Activated CD8-positive, alpha-beta memory T cell treated with anti-CD3 and anti-CD28 coated beads, Interleukin-2, amount 50 U/mL, for 4 hours (primary cell): Measurements from ENCODE around the gene IL19.

ENCODE experiments used
- DNase-seq: peaks from one replicate; pipeline ENCODE4 v3.0.0-alpha.2; 2020

IL19 gene

DNA sequence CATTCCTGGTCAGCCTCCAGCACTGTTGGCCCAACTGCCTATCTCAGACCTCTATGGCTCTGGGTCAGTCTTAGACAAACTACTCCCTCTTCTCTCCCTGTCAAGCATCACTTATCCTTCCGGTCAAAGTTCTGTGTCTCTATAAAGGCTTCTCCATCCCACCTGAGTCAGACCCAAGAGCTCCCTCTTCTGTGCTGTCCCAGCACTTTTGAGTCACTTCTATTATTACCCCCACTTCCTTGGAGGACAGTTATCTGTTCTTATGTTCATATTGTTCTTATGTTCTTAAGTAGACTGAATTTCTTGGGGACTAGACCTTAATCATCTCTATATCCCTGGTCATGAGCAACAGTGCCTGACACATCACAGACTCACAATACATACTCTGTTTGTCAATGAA, 30.9 kb downstream of the IL19 start:
- no peak for DNase-seq

DNA sequence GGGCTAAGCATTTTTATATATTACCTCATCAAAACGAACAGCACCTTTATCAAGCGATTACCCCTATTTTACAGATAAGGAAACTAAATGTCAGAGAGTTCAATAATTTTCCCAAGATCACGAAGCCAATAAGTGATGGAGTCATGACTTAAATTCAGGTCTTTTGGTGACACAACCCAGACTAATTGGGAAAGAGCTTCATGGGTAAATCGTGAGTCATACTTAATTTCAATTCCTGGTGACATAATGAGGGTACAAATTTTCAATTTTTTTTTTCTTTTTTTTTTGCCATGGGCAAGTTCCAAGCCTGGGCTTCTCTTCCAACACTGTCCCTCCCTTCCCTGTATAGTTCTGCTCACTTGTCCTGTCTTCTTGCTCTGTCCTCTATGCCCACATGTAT, 31.8 kb downstream of the IL19 start:
- no peak for DNase-seq

DNA sequence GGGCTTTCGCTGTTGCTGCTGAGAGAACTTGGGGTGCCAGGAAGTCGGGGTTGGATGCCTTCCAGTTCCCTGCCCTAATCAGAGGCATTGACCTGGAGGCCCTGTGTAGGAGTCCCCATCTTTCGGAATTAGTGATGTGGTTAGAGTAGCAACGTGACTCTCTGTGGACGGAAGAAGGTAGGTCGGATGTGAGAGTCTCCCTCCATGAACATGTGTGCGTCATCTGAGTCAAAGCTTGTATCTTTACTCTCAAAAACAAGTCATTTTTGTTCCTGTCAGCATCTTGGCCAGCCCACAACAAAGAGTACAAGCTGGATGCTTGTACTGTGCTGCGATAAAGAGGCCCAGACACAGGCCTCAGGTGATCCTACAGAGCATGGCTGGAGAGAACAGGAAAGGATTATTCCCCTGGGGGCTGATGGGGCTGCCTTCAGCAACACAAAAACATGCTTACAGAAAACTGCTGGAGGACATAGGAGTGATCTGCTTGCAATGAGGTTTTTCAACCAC, 32.7 kb downstream of the IL19 start:
- DNase-seq, result peak; percentile 64

DNA sequence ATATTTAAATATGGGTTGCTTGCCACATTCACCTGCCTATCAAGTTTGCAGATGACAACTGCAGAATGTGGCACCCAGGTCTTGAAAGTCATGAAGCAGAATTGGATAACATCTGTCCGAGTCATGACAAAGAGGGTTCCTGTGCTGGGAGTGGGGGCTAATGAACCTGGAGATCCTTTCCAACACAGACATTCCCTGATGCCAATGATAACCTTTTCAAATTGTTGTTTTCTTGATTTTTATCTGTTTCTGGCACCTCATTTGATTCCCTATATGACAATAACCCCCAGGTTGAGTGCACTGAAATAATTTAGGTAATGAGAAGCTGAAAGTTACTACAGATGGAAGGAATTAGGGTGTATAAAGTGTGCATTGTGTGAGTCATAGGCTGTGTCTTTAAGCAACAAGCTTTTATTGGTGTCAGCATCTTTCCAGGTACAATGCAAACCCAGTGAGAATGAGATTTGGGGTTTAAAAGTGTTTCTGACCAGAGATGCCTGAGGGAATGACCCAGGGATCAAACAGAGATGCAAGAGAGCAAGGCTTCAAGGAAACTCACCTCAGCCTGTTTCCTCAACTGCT, 33.7 kb downstream of the IL19 start:
- no peak for DNase-seq

DNA sequence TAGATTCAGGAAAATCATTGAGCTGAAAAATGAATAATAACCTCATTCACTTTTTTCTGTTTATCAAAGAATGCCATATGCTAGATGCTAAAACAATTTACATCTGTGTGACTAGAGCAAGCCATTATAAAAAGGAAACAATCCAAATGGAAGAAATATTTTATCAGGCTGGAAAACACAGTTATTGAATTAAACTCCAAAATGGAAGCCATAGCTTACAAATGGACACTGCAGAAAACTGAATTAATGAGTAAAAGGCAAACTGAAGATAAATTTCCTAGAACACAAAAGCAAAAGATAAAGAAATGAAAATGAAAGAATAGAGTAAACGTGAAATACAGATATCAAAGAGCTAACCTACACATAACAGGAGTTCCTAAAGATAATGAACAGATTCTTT, 34.8 kb downstream of the IL19 start:
- DNase-seq, result no peak

DNA sequence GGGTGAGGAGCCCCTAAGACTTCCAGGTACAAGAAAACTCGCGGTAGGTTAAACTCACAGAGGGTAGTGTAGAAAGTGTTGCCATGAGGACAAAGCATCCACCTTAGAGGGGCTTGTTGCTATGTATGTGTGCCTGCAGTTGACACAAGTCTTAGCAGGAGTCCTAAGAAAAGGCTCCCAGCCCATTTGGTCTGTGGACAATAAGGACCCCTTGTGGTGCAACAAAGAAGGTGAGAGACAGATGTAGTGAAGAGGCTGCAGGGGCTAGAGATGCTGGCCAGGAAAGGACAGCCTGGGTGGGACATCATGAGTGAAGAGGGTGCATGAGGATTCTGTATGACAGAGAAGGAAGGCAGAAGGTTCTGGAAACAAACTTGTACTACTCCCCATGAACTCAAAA, 38.0 kb downstream of the IL19 start:
- peak; percentile 38 for DNase-seq

DNA sequence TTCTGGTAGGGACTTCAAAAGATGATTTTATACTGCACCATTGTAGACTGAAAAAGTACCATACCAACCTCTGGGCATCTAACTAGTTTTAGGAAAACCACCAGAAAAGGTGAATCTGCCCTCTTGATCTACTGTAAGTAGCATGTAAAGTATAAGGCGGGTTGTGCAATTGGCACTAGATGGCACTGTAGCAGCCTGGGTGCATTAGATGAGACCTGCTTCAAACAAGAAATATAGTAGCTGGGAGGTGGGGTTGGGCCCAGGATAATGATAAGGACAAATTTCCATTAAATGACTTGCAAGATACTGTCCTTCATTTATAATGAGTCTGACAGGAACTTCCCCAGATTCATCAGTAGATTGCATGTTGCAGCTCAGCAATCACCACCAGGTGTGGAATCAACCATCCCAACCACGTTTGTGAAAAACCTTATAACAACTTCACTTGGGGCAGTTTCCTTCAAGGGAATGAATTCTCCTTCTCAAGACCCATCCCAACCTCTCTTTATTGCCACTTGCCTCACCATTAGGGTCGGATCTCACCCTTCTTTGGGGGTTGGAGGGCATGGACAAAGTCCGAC, 39.0 kb downstream of the IL19 start:
- no peak for DNase-seq

DNA sequence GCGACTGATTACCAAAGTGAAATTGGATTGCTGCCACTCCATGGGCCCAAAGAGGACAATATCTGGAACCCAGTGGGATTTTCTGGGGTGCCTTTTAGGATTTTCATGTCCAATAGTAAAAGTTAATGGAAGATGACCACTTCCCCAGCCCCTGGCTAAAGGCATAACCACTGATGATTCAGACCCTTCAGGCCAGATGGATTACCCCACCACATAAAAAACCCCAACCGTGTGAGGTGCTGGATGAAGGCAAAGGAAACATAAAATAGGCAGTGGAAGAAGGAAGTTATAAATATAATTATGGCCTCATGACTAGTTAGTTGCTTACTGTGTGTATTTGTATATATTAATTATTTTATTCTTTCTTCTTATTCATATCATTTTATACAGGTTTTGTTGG, 41.9 kb downstream of the IL19 start:
- DNase-seq, result no peak

DNA sequence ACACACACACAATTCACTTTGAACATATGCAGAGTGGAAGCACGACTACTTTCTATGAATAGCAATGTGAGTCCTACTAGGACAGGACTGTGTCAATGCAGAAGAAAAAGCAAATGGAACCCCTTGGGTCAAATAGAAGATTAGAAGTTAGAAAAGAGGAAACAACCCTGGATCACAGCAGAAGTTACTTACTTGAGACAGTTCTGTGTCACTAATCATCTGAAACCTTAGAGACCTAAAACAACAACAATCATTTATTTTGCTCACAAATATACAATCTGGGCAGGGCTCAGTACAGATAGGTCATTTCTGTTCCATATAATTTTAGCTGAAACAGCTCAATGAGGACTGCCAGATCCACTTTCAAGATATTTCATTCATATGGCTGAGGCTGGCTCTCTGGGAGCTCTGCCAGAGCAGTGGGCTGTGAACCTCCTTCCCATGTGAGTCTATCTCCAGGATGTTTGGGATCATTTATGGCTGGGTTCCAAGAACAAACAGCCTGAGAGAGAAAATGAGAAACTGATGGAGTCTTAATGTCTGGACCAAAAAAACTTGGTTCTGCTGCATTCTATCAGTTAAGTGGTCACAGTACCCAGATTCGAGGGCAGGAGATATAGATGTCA, 44.3 kb downstream of the IL19 start:
- DNase-seq, result no peak

DNA sequence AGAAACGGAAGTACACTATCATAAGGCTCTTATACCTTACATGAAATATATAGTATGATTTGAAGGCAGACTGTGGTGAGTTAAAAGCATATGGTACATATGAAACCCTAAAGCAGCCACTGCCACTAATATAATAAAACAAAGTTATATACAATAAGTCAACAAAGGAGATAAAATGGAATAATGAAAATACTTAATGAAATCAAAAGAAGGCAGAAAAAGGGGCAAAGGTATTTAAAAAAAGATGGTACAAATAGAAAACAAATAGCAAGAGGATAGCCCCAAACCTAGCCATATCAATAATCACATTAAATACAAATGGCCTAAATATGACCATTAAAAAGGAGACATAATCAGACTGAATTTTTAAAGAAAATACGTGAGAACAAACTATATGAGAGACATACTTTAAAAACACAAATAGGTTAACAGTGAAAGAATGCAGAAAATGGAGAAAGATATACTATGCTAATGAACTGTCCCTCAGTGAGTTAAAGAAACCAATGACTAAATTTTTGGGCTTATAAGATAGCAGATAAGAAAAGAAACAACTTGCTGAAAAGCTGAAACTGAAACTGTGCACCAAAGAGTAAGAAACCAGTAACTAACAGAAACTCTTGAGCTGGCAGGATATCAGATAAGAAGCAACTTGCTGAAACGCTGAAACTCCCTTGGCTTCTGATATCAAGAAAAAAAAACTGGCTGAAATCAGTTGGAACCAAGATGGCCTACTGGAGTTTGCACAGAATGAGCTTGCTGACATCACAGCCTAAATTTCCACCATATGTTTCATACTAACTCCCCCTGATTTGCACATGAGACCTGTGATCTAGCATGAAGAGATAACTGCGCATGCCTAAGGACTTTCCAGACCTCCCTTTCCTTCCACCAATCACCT, 46.1 kb downstream of the IL19 start:
- DNase-seq, result no peak

DNA sequence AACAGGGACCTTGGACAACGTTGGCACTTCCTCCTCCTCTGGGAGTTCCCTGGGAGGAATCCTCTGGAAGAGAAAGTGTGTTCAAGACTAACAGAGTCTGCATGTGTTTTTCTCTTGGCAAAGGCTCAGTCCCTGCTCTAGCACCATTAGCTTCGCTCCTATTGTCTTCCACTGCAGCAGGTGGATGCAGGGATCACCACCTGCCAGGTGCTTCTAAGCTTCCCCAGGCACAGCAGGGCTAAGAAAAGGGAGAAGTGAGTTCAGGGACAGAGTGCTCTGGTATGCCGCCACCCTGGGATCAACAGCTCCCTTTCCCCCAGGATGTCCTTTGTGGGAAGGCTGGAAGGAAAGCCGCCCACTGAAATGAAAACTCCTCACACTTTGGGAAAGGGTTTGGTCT, 50.9 kb downstream of the IL19 start:
- DNase-seq, result no peak

DNA sequence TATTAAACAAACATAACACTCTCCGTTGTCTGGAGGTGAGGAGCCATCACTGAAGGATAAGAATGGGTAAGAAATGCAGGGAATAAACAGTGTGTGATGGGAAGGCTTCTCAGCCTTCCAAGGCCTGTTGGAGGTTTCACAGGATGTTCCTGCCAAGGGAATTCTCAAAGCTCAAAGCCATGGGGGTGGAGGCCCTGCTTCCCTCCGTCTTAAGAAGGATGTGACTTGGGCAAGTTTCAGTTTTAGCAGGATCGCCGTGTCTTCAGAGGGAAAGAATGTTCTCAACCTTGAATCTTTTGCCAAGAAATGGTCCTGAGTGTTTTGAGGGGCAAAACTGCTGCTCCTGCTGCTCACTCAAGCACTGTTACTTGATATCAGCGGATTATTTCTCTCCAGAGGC, 53.2 kb downstream of the IL19 start:
- no peak for DNase-seq

DNA sequence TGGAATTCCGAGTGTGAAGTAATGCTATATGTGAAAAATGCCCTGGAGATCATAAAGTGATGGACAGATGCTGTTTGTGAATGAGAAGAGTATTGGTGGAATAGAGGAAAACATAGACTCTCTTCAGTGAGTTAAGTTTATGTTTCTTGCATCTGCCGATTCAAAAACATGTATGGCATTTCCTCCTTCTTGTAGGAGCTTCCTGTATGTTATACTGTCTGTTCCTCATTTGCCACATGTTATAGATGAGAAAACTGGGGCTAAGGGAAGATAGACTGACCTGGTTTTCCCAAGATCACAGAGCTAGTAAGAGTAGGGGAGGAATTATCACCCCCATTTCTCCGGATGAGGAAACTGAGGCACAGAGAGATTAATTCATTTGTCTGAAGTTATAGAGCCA, 53.8 kb downstream of the IL19 start:
- no peak for DNase-seq

DNA sequence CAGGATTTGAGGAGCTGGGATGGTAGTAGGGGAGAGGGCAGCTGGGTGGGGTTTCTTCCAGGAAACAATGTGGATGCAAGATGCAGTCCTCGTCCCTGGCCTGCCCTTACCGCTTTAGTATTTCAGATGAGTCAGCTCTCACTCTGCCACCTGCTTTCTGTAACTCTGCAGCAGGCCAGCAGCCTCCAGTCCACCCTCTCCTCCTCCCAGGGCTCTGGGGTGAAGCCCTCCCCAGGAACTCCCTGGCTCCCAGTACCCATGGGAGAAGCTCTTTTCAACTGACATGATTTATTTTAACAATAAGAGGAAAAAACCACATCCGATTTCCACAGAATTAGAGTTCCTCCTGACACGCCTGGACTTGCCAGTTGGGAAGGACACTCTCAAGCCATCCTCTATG, 55.8 kb downstream of the IL19 start:
- DNase-seq, result no peak

DNA sequence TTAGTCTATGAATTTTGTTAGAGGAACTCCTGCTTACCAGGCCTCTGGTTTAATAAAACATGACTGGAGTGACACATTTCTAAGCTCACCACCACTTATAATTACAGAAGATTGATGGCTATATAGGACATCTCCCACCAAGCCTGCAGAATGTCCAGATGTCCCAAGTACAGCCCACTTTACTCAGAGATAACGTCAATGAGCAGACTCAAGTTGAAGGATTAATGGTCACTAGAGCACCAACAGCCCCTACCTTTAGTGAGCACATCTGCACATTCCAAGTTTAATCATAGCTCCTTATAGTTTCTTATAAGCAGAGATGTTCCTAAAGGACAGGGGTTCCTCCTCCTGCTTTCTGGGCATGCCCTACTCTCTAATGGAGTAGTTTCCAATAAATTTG, 57.5 kb downstream of the IL19 start:
- no peak for DNase-seq

DNA sequence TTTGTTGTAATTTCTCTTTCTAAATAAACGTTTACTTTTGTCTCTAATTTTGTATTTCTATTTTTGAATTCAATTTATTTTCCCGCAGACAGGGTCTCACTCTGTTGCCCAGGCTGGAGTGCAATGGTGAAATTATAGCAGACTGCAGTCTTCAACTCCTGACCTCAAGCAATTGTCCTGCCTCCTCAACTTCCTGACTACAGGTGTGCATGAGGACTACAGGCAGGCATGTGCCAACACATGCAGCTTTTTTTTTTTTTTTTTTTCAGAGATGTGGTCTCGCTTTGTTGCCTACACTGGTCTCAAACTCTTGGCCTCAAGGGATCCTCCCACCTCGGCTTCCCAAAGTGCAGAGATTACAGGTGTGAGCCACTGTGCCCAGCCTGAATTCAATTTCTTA, 58.2 kb downstream of the IL19 start:
- DNase-seq, result no peak

DNA sequence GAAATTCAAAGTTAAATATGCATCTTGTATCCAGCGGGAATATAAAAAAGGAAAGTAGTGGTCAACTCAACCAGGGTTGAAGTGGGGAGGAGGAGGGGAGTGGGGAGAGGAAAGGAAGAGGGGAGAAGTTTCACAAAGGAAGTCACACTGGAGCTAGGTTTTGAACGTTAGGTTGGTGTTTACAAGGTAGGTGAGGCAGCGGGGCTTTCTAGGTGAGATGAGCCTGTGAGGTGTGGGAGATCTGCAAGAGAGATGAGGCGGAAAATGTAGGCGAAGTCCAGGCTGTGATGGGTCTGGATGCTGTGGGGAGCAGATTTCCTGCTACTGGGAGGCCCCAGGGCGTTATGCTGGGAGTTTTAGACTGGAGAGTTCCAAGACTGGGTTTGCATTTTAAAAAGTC, 58.7 kb downstream of the IL19 start:
- DNase-seq, result no peak

DNA sequence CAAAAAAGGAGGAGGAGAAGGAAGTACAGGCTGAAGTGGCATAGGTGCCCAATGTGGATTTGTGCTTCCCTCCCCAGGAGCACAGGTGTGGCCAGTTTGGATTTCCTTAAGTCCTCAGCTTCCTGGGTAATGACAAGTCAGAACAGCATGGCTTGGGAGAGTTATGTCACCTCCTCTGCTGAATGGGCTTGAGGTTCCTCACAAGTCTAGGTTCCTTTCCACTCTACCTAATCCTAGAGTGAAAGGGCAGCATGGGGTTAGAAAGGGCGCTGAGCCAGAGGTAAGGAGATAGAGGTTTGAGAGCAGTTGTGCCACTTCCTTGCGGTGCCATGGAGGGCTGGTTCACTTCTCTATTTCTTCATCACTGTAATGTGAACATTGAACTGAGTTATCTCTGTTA, 59.3 kb downstream of the IL19 start:
- DNase-seq, result no peak

DNA sequence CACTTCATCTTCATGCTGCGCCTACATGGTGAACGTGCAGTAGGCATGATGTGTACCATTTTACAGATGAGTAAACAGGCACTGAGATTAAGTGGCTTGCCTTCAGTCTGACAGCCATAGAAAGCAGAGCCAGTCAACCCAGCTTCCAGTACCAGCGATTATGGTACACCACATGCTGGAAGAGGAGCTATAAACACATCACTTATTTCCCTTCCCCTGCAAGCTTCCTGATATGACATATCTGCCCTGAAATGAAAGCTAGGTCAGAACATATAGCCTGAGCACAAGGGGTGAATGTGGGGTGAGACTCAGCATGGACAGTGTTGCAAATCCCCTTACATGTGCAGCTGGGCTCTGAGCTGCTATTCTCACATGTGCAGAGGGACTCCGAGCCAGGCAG, 61.1 kb downstream of the IL19 start:
- DNase-seq, result no peak

DNA sequence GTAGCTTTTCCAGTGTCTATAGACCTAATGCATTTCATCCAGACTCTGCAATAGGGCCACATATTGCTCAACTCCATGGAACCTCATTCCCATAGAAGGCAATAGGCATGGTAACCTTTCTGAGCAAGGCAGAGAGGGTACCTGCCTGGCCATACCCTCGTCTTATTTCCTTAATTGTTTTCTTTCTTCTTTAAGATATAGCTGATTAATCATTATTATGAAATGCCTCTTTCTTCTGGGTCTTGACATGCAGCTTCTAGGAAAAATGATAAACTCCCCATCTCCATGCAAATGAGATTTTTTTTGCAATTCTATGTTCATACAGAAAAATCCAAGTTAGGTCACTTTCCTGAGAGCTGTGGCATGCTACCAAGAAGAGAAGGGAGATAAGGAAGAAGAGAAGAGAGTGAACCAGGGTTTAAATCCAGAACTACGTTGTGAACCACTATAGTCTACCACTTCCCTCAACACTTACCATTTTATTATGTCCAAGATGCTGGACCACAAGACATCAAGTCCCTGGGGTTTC, 61.8 kb downstream of the IL19 start:
- DNase-seq, result no peak

DNA sequence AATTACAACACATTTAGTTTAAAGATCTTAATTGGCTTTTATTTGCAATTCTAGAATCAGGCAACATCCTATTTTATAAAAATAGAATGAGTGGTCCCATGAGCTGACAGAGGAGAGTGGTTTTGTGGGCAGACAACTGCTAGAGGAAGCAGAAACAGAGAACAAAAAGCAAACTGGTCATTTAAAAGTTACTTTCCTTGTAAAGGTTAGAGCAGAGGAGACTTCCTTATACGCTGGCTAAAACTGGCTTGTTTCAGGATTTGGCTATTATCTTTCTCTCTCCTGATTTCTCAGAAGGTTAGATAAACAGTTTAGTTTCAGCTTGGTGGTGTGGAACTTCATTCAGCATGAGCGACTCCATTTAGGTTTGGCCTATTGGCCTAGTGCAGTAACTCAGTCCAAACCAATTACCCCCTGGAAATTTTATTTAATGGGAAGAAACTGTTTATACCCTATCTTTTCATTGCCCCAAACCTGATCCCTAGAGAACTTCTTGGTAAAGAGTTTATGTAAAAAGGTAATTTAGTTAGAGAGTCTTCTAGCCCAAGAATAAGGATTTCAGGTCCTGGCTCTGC, 62.6 kb downstream of the IL19 start:
- no peak for DNase-seq

DNA sequence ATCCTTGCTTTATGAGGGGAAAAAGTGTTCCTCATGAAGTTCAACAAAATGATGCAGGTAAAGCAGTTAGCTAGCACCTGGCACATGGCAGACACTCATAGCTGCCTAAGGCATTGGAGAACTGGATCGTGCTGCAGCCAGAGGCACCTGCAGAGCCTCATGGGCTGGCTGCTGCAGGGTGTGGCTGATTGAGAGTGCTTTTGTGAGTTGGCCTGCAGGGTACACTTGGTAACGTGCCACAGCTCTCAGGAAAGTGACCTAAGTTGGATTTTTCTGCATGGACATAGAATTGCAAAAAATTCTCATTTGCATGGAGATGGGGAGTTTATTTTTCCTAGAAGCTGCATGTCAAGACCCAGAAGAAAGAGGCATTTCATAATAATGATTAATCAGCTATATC, 63.2 kb downstream of the IL19 start:
- DNase-seq, result no peak

DNA sequence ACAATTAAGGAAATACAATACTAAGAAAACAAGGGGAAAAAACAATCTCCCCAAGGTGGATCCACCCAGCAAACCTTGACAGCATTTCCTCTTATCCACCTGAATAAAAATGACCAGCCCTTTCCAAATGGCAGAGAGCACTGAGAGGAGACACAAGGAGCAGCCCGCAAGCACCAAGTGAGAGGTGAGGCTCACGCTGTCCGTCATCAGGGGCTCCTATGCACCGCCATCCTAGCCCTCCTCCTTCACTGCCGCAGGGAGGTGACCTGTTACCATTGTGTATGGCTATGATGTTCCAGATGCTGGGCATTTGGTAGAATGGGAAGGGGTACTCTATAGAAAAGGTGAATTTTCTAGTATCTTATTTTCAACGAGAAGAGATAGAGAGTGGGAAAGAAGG, 63.6 kb downstream of the IL19 start:
- no peak for DNase-seq
